GM19035 (cell line): ENCODE results near the gene SPDEF.

Source experiments
- ATAC-seq: cut with Tn5 transposase; IDR thresholded peaks from one replicate; pipeline ENCODE4 v1.9.1; 2021; ENCODE audit not compliant: unreplicated experiment

SPDEF gene

GRCh38 chr6:34583861-34584604, 27.9 kb upstream of the SPDEF start:
- no peak for ATAC-seq

GRCh38 chr6:34583461-34583860, 27.3 kb upstream of the SPDEF start:
- no peak for ATAC-seq

GRCh38 chr6:34581561-34581920, 25.4 kb upstream of the SPDEF start:
- no peak for ATAC-seq

- no peak for ATAC-seq
These were observed 24.8 kb upstream of the SPDEF start for GRCh38 chr6:34580707-34581560.

GRCh38 chr6:34578445-34579262, 22.5 kb upstream of the SPDEF start:
- ATAC-seq: no peak

GRCh38 chr6:34576286-34576955, 20.3 kb upstream of the SPDEF start:
- no peak for ATAC-seq

- ATAC-seq: no peak
These were observed 19.2 kb upstream of the SPDEF start for GRCh38 chr6:34575326-34575725.

- ATAC-seq: no peak
These were observed 18.6 kb upstream of the SPDEF start for GRCh38 chr6:34574647-34575293.

GRCh38 chr6:34573567-34574183, 17.5 kb upstream of the SPDEF start:
- ATAC-seq: no peak

GRCh38 chr6:34572585-34572984, 16.5 kb upstream of the SPDEF start:
- no peak for ATAC-seq

- ATAC-seq: no peak
These were observed 15.9 kb upstream of the SPDEF start for GRCh38 chr6:34572021-34572420.

GRCh38 chr6:34571388-34571787, 15.3 kb upstream of the SPDEF start:
- ATAC-seq: no peak

GRCh38 chr6:34570066-34570833, 14.1 kb upstream of the SPDEF start:
- no peak for ATAC-seq

- ATAC-seq: no peak
These were observed 13.3 kb upstream of the SPDEF start for GRCh38 chr6:34569361-34569973.

GRCh38 chr6:34568341-34569201, 12.4 kb upstream of the SPDEF start:
- ATAC-seq: no peak

GRCh38 chr6:34566830-34567546, 10.9 kb upstream of the SPDEF start:
- no peak for ATAC-seq

- no peak for ATAC-seq
These were observed 9.6 kb upstream of the SPDEF start for GRCh38 chr6:34565722-34566137.
